MG63 (cell line): ENCODE measurements around the gene BRI3BP. TPM values are rescaled to one million over a fixed set of nuclear protein-coding genes. Genes with fewer than 3 reads are reported as not detected.
"Not testable (repeated sequence)": the region's sequence is repeated elsewhere in the genome, so short reads cannot be mapped to it uniquely, and the experiment has no call there.

ENCODE experiments used
- DNase-seq: peaks from one replicate; pipeline ENCODE4 v3.0.0-alpha.2; 2020
- H3K27me3 ChIP-seq: fragments of 250-450 bp; sonication (Bioruptor Pico); 2 replicates; pipeline ENCODE4 v1.5.1; 2020; ENCODE audit warnings: mild to moderate bottlenecking, moderate library complexity
- H3K36me3 ChIP-seq: fragments of 250-450 bp; sonication (Bioruptor Pico); 2 replicates; pipeline ENCODE4 v1.5.1; 2020; ENCODE audit warnings: mild to moderate bottlenecking, moderate library complexity
- H3K4me3 ChIP-seq: fragments of 250-450 bp; sonication (Bioruptor Pico); 2 replicates; pipeline ENCODE4 v1.5.1; 2020; ENCODE audit warnings: mild to moderate bottlenecking, moderate library complexity
- H3K9me3 ChIP-seq: fragments of 250-450 bp; sonication (Bioruptor Pico); 2 replicates; pipeline ENCODE4 v1.5.1; 2020; ENCODE audit warnings: mild to moderate bottlenecking, moderate library complexity
- total RNA-seq: library from RNA; depleted of rRNA; stranded (reverse); fragments of >200 nt; shearing (Covaris generic); gene quantifications from 2 replicates; pipeline ENCODE4 v1.2.3, GENCODE V29; 2014; ENCODE audit warnings: low replicate concordance

BRI3BP gene
- total RNA-seq, 1 experiment from 2014 or later = 13.8 TPM

- H3K9me3 ChIP-seq = no peaks in the 10 kb centered on the region
- no peak overlapping the region for H3K4me3 ChIP-seq
- H3K27me3 ChIP-seq = no peaks in the 10 kb centered on the region
- no peak for DNase-seq
- 0 out of 2 replicates have a peak, but pooled peaks cover 3% of the 10 kb centered on the region for H3K36me3 ChIP-seq
These were observed 39.2 kb downstream of the BRI3BP start for GRCh38 chr12:125032466-125033152.

GRCh38 chr12:125033288-125033687, 39.8 kb downstream of the BRI3BP start:
- Histone ChIP-seq H3K36me3 (0 out of 2 replicates have a peak, but pooled peaks cover 3% of the 10 kb centered on the region), H3K9me3 (no peaks in the 10 kb centered on the region), H3K27me3 (no peaks in the 10 kb centered on the region), H3K4me3 (no peak overlapping the region)
- no peak for DNase-seq

GRCh38 chr12:125038976-125039625, 45.7 kb downstream of the BRI3BP start:
- Histone ChIP-seq H3K4me3 (no peak overlapping the region), H3K36me3 (no peaks in the 10 kb centered on the region), H3K9me3 (no peaks in the 10 kb centered on the region), H3K27me3 (no peaks in the 10 kb centered on the region)
- DNase-seq = no peak

- Histone ChIP-seq H3K36me3 (no peaks in the 10 kb centered on the region), H3K9me3 (no peaks in the 10 kb centered on the region), H3K27me3 (no peaks in the 10 kb centered on the region), H3K4me3 (peak overlapping the region; percentile 51)
- no peak for DNase-seq
These were observed 55.6 kb downstream of the BRI3BP start for GRCh38 chr12:125049093-125049458.

- no peak overlapping the region for H3K4me3 ChIP-seq
- H3K9me3 ChIP-seq = no peaks in the 10 kb centered on the region
- no peaks in the 10 kb centered on the region for H3K36me3 ChIP-seq
- DNase-seq = no peak
- no peaks in the 10 kb centered on the region for H3K27me3 ChIP-seq
These were observed 57.0 kb downstream of the BRI3BP start for GRCh38 chr12:125050446-125050845.

GRCh38 chr12:125050868-125051267, 57.4 kb downstream of the BRI3BP start:
- no peak for DNase-seq
- no peaks in the 10 kb centered on the region for H3K9me3 ChIP-seq
- H3K36me3 ChIP-seq = no peaks in the 10 kb centered on the region
- H3K27me3 ChIP-seq = no peaks in the 10 kb centered on the region
- no peak overlapping the region for H3K4me3 ChIP-seq

- no peak overlapping the region for H3K4me3 ChIP-seq
- no peaks in the 10 kb centered on the region for H3K27me3 ChIP-seq
- no peaks in the 10 kb centered on the region for H3K36me3 ChIP-seq
- no peak for DNase-seq
- H3K9me3 ChIP-seq = no peaks in the 10 kb centered on the region
These were observed 60.4 kb downstream of the BRI3BP start for GRCh38 chr12:125053821-125054220.

- Histone ChIP-seq H3K4me3 (no peak overlapping the region), H3K27me3 (no peaks in the 10 kb centered on the region), H3K36me3 (no peaks in the 10 kb centered on the region), H3K9me3 (no peaks in the 10 kb centered on the region)
- no peak for DNase-seq
These were observed 62.1 kb downstream of the BRI3BP start for GRCh38 chr12:125055591-125055990.

- Histone ChIP-seq H3K9me3 (no peaks in the 10 kb centered on the region), H3K4me3 (no peak overlapping the region), H3K36me3 (no peaks in the 10 kb centered on the region), H3K27me3 (no peaks in the 10 kb centered on the region)
- no peak for DNase-seq
These were observed 62.9 kb downstream of the BRI3BP start for GRCh38 chr12:125056306-125056705.

- Histone ChIP-seq H3K36me3 (no peaks in the 10 kb centered on the region), H3K27me3 (no peaks in the 10 kb centered on the region), H3K4me3 (no peak overlapping the region), H3K9me3 (no peaks in the 10 kb centered on the region)
- DNase-seq = no peak
These were observed 64.3 kb downstream of the BRI3BP start for GRCh38 chr12:125057708-125058107.

- Histone ChIP-seq H3K9me3 (no peaks in the 10 kb centered on the region), H3K36me3 (no peaks in the 10 kb centered on the region), H3K27me3 (no peaks in the 10 kb centered on the region), H3K4me3 (no peak overlapping the region)
- DNase-seq = no peak
These were observed 67.8 kb downstream of the BRI3BP start for GRCh38 chr12:125061229-125061628.

- not testable (repeated sequence) for H3K36me3 ChIP-seq, H3K4me3 ChIP-seq, H3K27me3 ChIP-seq, DNase-seq, H3K9me3 ChIP-seq
These were observed 70.1 kb downstream of the BRI3BP start for GRCh38 chr12:125063522-125063921.

- H3K27me3 ChIP-seq = no peaks in the 10 kb centered on the region
- H3K4me3 ChIP-seq = peak overlapping the region; percentile 73
- no peak for DNase-seq
- no peaks in the 10 kb centered on the region for H3K36me3 ChIP-seq
- H3K9me3 ChIP-seq = no peaks in the 10 kb centered on the region
These were observed 71.0 kb downstream of the BRI3BP start for GRCh38 chr12:125064492-125064891.

- Histone ChIP-seq H3K36me3 (no peaks in the 10 kb centered on the region), H3K4me3 (peak within 1 kb of the TSS; percentile 73), H3K27me3 (no peaks in the 10 kb centered on the region), H3K9me3 (no peaks in the 10 kb centered on the region)
- peak; percentile 62 for DNase-seq
These were observed 71.8 kb downstream of the BRI3BP start, which contains the start of gene AACS for GRCh38 chr12:125065021-125065918. AACS (plus strand) TSS chr12:125065435; CDS start chr12:125065585, 150 bp downstream.

- H3K27me3 ChIP-seq = no peaks in the 10 kb centered on the region
- no peak for DNase-seq
- H3K4me3 ChIP-seq = peak overlapping the region; percentile 73
- H3K36me3 ChIP-seq = no peaks in the 10 kb centered on the region
- no peaks in the 10 kb centered on the region for H3K9me3 ChIP-seq
These were observed 72.6 kb downstream of the BRI3BP start for GRCh38 chr12:125065919-125066570.

GRCh38 chr12:125068391-125068790, 74.9 kb downstream of the BRI3BP start:
- Histone ChIP-seq H3K36me3 (no peaks in the 10 kb centered on the region), H3K27me3 (no peaks in the 10 kb centered on the region), H3K4me3 (no peak overlapping the region), H3K9me3 (no peaks in the 10 kb centered on the region)
- DNase-seq = no peak

GRCh38 chr12:125069616-125070015, 76.2 kb downstream of the BRI3BP start:
- no peak overlapping the region for H3K4me3 ChIP-seq
- no peaks in the 10 kb centered on the region for H3K9me3 ChIP-seq
- no peaks in the 10 kb centered on the region for H3K27me3 ChIP-seq
- no peak for DNase-seq
- H3K36me3 ChIP-seq = no peaks in the 10 kb centered on the region
